ENCODE results near the gene LENG8.

The LENG8 gene

GRCh38 chr19:54448774-54449700 is at the start of gene LENG8:
TSS of gene LENG8 (plus strand) at chr19:54449199. CDS start at chr19:54451345, 2,146 bp downstream.
- peak; percentile 92 for DNase-seq

- DNase-seq, result no peak
These were observed 48.1 kb upstream of the LENG8 start for GRCh38 chr19:54400913-54401312.

- no peak for DNase-seq
These were observed 45.9 kb upstream of the LENG8 start for GRCh38 chr19:54403054-54403453.

GRCh38 chr19:54405628-54406027 is 43.4 kb upstream of the LENG8 start:
- DNase-seq, result no peak

GRCh38 chr19:54407780-54408179 is 41.2 kb upstream of the LENG8 start:
- DNase-seq, result no peak

GRCh38 chr19:54408456-54409026 is 40.5 kb upstream of the LENG8 start:
- no peak for DNase-seq

- DNase-seq, result no peak
These were observed 38.0 kb upstream of the LENG8 start for GRCh38 chr19:54411033-54411432.

GRCh38 chr19:54412877-54413276 is 36.1 kb upstream of the LENG8 start:
- DNase-seq, result no peak

- no peak for DNase-seq
These were observed 34.8 kb upstream of the LENG8 start for GRCh38 chr19:54414156-54414555.

- no peak for DNase-seq
These were observed 33.6 kb upstream of the LENG8 start, which contains the start of gene TTYH1 for GRCh38 chr19:54415208-54415900. TSS of gene TTYH1 (plus strand) at chr19:54415464. CDS start at chr19:54415553, 89 bp downstream.

GRCh38 chr19:54415901-54416673 is 32.9 kb upstream of the LENG8 start:
- DNase-seq, result no peak

- no peak for DNase-seq
These were observed 32.1 kb upstream of the LENG8 start for GRCh38 chr19:54416695-54417491.

- no peak for DNase-seq
These were observed 30.7 kb upstream of the LENG8 start for GRCh38 chr19:54418030-54418929.

GRCh38 chr19:54418930-54419800 is 29.8 kb upstream of the LENG8 start:
- no peak for DNase-seq

GRCh38 chr19:54420068-54420382 is 29.0 kb upstream of the LENG8 start:
- no peak for DNase-seq

GRCh38 chr19:54420383-54421168 is 28.4 kb upstream of the LENG8 start:
- DNase-seq, result no peak

- no peak for DNase-seq
These were observed 27.9 kb upstream of the LENG8 start for GRCh38 chr19:54421169-54421516.

- DNase-seq, result no peak
These were observed 27.5 kb upstream of the LENG8 start for GRCh38 chr19:54421521-54421920.

- DNase-seq, result no peak
These were observed 26.9 kb upstream of the LENG8 start for GRCh38 chr19:54422136-54422535.

All from NCI-H446 treated with DMSO at 0.1 percent for 48 hours (cell line).